Adrenal gland (tissue), 5 donors: ENCODE data around the gene CPNE4.

ENCODE experiments used
- CTCF ChIP-seq, 6 experiments: fragments of 450-650 bp in 4 of 6; fragments of 200-600 bp in 2 of 6; sonication (generic) in 1 of 6; IDR thresholded peaks; 1 replicate in 5 of 6; 2 replicates in 1 of 6; pipeline versions ENCODE4 v1.5.1 to v1.8.0; 2016 to 2021; ENCODE audit warnings: antibody characterized with exemption in 6 of 6, mild to moderate bottlenecking in 2 of 6, moderate library complexity in 1 of 6
- POLR2A ChIP-seq, 2 donors: fragments of 450-650 bp; IDR thresholded peaks; one replicate each; pipeline ENCODE4 v1.6.1; 2017; ENCODE audit warnings: antibody characterized with exemption in 2 of 2, mild to moderate bottlenecking in 2 of 2, moderate library complexity in 1 of 2
- donor health status: DM: no; HTN: no; CAD: no.

- TF ChIP-seq CTCF (IDR thresholded peaks at IDR 0.05) (no peak), POLR2A (IDR thresholded peaks at IDR 0.05) (no peak)
These were observed 303.1 kb downstream of the CPNE4 start for GRCh38 chr3:131731709-131732108.
